ENCODE measurements around the gene WARS2.

- TF ChIP-seq POLR2A (IDR thresholded peaks at IDR 0.05; ENCODE audit: low read length) (no peak), GATA1 (IDR thresholded peaks at IDR 0.05; ENCODE audit: low read depth, low read length) (no peak)
Measured at GRCh38 chr1:119160409-119160808, 20.0 kb upstream of the WARS2 start.

Measured in erythroblast (primary cell).